Measurements from ENCODE around the gene RAB40C.
A peak's percentile ranks its signal among the peaks of the same experiment; 100 is the strongest.

The RAB40C gene

DNA sequence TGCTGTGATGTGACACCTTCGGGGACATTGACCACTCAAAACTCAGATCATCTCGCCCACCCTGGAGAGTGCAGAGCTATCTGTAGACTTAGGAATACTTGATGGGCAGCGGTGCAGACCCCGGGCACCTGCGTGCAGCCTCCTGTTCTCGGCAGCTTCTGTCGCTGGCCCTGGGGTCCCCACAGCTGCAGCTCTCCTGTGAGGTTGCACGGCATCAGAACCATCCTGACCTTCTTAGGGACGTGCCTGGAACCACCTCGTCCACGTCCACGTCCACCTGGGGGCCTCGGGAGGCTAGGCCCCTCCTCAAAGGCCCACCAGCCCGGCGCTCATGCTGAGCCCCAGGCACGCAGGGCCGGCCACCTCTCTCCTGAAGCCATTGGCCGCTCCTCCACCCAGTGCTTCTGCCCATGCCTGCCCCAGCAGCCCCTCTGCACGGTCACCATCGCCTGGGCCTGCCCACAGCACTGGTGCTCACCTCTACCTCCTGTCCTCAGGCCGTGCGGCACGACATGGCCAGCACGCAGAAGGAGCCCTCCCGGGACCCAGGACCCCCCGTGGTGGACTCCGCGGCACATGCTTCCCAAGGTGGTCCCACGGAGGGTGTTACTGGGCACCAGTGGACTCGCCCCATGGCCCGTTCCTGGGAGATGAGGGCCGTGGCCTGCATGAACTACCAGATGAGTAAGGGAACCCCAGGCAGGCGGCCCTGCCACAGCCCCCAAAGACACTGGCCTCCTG is 38.6 kb downstream of the RAB40C start:
- DNase-seq (ENCODE audit: extremely low read depth in 1 of 2, low read depth in 1 of 2): no peak

DNA sequence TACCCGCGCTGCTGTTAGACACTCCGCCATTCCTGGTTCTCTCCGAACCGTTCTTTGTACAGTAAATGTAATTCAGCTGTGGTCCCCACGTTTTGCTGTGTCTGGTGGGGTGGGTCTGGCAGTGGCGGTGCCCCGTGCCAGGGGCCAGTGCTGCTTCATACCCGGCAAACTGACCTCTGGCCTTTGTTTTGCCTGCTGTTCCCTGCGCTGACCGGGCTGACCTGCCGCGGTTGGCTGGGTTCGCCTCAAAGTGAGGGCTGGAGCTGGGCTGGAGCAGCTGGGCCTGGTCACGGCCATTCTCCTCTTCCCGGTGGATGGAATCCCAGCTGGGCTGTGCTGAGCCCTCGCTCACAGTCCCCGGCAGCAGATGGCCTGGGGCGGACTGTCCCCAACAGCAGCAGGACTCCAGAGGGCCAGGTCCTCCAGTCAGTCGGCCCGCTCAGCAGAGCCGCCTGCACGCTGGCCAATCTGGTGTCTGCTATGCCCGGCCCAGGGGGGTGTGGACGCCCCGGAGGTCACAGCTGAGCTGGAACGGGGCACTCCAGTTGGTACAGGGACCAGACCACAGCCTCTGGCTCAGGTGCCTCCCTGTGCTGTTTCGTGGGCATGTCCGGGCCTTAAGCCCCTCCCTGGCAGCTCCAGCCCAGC is 39.4 kb downstream of the RAB40C start:
- DNase-seq (ENCODE audit: extremely low read depth in 1 of 2, low read depth in 1 of 2): no peak

DNA sequence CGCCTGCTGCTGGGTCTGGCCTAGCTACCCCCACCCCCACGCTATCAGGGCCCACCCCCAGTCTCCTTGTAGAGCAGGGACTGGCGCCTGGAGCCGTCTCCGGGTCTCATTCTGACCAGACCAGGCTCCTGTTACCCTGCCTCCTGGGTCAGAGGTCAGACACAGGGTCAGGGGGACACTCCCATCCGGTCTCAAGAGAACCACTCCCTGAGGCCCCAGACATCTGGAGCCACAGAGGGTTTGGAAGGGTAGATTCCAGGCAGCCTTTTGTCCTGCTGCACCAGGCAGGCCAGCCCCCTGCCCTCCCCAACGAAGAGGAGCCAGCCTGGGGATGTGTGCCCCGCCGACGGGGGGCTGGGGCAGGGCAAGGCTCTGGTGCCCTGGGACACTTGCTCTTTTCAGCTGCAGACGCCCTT is 40.0 kb downstream of the RAB40C start:
- no peak for DNase-seq (ENCODE audit: extremely low read depth in 1 of 2, low read depth in 1 of 2)

DNA sequence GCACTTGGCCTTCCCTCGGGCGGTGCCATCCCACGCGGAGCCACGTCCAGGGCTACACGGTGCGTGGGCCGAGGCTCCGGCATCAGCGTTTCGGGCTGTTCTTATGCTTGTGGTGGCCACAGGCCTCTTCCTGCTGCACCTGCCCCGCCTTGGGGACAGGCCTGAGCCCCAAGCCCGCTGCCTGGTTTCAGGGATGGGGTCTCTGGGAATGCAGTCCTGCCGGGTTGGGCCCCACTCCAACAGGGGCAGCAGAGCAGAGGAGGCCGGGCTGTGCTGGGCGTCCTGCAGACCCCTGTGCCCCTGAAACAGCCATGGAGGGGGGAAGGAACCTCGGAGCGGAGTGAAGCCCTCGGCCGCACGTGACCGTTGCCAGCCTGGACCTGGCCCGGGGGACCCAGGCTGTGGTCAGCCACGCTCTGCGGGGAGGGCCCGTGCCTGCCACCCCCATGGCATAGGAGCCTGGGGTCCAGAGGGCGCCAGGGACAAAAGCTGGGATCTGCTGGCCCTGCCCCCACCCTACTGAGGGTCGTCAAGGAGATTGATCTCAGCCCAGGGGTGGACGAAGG is 40.5 kb downstream of the RAB40C start:
- DNase-seq (ENCODE audit: extremely low read depth in 1 of 2, low read depth in 1 of 2): no peak

DNA sequence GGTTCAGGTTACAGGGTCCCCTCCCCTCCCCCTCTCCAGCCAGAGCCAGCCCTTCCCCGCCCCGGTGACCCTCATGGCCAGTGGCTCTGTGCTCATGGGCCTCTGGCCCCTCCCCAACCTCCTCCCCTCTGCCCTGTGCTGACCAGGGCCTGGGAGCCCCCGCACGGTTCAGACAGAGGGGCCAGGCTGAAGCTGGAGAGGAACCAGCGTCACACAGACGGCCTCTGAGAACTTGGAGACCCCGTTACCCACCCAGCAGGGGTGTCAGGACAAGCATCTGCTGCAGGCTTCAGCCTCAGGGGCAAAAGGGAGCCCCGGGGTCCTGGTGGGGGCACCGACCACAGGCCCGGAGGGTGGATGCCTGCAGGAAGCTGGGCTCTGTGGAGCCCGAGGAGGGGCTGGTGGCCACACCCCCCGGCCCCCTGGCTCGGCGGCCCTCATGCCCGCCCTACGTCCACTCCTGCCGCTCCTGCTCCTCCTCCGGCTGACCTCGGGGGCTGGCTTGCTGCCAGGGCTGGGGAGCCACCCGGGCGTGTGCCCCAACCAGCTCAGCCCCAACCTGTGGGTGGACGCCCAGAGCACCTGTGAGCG is 41.0 kb downstream of the RAB40C start, which contains the start of gene WFIKKN1:
TSS of gene WFIKKN1 (plus strand) at position 171 of the 591 bp plus-strand sequence. CDS start at position 440, 269 bp downstream.
- no peak for DNase-seq (ENCODE audit: extremely low read depth in 1 of 2, low read depth in 1 of 2)

DNA sequence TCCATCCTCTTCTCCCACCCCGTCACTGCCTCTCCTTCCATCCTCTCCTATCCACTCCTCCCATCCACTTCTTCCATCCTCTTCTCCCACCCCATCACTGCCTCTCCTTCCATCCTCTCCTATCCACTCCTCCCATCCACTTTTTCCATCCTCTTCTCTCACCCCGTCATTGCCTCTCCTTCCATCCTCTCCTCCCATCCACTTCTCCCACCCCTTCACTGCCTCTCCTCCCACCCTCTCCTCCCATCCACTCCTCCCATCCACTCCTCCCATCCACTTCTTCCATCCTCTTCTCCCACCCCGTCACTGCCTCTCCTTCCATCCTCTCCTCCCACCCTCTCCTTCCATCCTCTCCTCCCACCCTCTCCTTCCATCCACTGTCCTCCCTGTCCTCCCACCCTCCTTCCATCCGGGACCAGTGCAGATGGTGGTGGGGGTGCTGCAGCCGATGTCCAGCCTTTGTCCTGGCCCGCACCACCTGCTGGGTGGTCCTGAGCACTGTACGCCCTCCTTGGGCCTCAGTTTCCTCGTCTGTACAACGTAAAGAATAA is 42.0 kb downstream of the RAB40C start:
- no peak for DNase-seq (ENCODE audit: extremely low read depth in 1 of 2, low read depth in 1 of 2)

DNA sequence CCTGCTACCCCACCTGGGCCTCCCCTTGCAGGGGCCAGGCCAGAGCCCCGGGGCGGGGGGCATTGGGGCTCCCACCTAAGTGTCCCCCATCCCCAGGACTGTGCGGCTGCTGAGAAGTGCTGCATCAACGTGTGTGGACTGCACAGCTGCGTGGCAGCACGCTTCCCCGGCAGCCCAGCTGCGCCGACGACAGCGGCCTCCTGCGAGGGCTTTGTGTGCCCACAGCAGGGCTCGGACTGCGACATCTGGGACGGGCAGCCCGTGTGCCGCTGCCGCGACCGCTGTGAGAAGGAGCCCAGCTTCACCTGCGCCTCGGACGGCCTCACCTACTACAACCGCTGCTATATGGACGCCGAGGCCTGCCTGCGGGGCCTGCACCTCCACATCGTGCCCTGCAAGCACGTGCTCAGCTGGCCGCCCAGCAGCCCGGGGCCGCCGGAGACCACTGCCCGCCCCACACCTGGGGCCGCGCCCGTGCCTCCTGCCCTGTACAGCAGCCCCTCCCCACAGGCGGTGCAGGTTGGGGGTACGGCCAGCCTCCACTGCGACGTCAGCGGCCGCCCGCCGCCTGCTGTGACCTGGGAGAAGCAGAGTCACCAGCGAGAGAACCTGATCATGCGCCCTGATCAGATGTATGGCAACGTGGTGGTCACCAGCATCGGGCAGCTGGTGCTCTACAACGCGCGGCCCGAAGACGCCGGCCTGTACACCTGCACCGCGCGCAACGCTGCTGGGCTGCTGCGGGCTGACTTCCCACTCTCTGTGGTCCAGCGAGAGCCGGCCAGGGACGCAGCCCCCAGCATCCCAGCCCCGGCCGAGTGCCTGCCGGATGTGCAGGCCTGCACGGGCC is 42.8 kb downstream of the RAB40C start:
- DNase-seq (ENCODE audit: extremely low read depth in 1 of 2, low read depth in 1 of 2): no peak

DNA sequence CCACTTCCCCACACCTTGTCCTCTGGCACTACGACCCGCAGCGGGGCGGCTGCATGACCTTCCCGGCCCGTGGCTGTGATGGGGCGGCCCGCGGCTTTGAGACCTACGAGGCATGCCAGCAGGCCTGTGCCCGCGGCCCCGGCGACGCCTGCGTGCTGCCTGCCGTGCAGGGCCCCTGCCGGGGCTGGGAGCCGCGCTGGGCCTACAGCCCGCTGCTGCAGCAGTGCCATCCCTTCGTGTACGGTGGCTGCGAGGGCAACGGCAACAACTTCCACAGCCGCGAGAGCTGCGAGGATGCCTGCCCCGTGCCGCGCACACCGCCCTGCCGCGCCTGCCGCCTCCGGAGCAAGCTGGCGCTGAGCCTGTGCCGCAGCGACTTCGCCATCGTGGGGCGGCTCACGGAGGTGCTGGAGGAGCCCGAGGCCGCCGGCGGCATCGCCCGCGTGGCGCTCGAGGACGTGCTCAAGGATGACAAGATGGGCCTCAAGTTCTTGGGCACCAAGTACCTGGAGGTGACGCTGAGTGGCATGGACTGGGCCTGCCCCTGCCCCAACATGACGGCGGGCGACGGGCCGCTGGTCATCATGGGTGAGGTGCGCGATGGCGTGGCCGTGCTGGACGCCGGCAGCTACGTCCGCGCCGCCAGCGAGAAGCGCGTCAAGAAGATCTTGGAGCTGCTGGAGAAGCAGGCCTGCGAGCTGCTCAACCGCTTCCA is 43.6 kb downstream of the RAB40C start:
- no peak for DNase-seq (ENCODE audit: extremely low read depth in 1 of 2, low read depth in 1 of 2)

DNA sequence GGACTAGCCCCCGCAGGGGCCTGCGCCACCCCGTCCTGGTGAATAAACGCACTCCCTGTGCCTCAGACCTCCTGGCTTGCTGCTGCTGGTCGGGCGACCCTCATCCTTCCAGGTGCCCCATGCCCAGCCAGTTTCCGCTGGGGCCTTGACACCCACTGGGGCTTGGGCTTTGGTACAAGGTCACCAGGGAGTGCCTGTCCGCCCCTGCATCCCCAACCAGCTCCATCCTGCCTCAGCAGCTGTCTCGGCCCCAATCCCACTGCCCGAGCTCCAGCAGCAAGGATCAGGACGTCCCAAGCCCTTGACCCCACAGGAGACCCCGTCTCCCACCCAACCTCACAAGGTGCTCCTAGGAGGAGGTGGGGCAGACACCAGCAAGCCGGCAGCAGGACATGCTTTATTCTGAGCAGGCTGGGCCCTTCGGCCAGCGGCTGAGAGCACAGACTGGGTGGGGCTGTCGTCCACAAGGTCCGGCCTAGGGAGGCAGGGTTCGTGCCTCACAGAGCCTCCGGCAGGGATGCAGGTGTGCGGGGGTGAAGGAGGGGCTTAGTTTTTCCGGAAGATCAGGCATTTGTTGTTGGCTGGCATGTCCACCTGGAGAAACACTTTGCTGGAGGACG is 44.3 kb downstream of the RAB40C start:
- DNase-seq (ENCODE audit: extremely low read depth in 1 of 2, low read depth in 1 of 2): no peak

DNA sequence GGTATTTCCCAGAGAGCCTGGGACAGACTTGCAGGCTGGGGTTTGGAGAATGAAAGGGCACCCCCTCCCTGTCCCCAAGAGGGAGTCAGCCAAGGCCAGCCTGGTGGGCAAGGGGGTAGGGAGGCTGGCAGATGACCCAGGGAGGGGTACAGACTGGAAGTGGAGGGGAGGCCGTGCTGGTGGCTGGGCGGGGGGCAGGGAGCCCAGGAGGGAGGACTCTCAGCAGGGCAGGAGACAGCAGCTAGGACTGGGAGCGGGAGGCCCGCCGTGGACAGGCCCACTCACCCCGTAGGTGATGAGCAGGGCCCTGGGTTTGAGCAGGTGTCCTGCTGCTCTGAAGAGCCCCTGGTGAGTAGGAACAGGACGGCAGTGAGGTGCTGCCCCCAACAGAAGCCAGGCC is 45.1 kb downstream of the RAB40C start:
- no peak for DNase-seq (ENCODE audit: extremely low read depth in 1 of 2, low read depth in 1 of 2)

DNA sequence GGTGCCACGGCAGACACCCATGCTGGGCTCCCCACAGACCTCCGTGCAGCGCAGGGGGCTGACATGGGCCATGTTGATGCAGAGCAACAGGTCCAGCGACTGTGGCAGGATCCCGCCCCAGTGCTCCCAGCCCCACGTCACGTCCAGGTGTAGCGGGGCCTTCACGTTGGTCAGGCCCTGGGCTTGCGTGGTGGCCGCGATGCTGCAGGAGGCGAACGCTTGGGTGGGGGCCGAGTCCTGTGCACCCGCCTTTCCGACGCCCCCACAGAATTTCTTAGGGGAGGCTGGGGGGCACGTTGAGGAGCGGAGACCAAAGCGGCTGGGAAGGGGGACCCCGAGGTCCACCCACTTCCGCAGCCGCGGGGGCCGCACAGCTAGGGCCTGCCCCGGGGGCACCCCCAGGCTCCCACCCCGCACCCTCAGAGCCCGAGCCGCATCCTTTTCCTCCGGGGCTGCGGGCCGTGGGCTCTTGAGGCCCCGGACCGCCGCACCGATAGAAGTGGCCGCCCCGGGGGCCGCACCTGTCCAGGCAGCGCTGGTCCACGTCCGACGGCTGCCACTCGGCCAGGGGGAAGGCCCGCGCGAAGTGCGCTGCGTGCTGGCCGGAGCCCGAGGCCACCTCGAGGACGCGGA is 45.8 kb downstream of the RAB40C start:
- DNase-seq (ENCODE audit: extremely low read depth in 1 of 2, low read depth in 1 of 2): no peak

DNA sequence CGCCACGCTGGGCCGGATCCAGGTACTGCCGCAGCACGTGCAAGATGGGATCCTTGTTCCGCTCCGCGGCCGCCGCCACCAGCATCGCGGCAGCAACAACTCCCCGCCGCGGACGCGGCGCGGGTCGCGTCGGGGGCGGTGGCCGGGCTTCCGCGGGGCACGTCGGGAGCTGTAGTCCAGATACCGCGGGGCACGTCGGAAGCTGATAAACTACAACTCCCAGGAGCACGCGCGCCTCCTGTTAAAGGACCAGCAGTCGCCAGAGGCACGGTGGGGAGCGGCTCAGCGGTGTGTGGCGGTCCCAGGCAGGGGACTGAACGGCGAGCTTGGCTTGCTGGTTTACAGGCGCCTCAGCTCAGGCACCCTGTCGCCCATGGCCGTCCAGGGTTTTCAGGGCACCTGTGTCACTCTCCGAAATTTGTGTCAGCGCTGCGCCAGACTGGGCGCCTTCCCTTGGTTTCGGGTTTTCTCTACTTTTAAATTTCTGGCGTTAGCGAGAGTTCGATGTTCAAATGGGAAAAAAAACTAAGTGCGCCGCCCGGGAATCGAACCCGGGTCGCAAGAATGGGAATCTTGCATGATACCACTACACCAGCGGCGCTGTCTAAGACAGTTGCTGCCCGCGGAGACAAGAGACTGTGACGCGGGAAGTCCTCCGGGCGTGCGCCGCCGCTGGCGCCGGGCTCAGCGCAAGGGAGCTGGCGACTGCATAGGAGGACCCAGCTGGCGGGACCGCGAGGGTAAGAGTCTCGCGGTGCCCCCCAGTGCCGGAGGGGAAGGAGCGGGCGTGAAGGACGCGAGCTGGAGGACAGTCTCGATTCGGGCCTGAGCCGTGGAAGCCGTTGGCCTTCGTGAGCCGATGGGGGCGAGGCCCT is 46.6 kb downstream of the RAB40C start, which contains the start of gene METTL26:
TSS of gene METTL26 (minus strand) at position 100 of the 875 bp plus-strand sequence. CDS start at position 85, 15 bp downstream.
- DNase-seq (ENCODE audit: extremely low read depth in 1 of 2, low read depth in 1 of 2): peak; percentile 77 to 88

DNA sequence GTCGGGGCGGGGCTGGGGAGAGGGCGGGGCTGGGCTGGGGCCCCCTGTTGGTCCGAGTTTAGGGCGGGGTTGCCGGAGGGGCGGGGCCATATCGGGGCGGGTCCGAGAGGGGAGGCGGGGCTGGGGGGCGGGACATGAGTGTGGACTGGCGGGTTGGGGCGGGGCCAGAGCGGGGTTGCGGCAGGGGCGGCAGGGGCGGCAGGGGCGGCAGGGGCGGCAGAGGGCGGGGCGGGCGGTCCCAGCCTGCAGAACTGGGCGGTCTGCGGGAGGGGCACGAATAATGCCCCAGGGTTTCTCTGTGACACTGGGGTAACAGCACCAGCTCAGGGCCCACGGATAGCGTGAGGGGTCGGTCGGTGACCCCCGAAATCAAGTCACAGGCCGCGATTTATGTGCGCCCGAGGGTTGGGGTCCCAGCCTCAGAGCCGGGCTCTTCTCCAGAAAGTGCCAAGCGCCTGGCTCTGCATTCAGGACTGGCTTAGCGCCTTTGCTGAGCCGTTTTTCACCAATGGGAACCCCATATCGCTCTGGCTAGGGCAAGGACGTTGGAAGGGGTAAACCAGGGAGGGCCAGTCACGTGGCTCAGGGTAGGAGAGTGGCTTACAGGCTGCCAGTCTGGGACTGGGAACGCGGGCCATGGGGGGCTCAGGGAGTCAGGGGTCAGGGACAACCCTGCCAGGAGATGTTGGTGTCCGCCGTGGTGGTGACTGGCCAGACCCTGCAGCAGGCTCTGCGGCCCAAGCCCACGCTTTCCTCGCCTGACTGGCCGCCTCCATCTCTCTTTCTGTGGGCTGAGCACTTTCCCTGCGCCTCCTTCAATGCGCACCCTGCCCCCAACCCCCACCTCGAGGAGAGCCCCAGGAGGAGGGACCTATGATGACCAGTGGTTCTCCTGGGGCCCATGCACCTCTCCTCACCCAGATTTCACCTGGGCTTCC is 47.5 kb downstream of the RAB40C start:
- DNase-seq (ENCODE audit: extremely low read depth in 1 of 2, low read depth in 1 of 2): peak; percentile 74 to 78

DNA sequence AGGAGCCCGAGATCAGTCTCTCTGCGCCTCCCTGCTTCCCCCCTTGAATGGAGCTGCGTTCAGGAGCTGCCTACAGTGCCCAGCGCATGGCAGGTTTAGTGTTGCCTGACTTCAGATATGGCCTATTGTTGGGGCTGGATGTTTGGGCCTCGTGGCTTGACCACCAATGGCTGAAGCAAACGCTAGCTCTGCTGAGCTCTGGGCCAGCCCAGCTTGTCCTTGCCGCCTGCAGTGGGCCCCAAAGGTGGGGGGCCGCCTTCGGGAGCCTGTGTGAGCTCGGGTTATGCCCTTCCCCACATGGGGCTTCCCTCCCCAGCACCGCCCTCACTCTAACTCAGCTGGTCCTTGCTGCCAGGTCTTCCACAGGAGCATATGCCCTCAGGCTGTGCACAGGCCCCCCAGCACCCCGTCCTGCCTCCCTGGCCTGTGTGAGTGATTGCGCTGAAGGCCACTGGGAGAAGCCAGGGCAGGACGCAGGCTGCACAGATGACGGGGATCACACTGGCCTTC is 48.2 kb downstream of the RAB40C start:
- DNase-seq (ENCODE audit: extremely low read depth in 1 of 2, low read depth in 1 of 2): no peak

DNA sequence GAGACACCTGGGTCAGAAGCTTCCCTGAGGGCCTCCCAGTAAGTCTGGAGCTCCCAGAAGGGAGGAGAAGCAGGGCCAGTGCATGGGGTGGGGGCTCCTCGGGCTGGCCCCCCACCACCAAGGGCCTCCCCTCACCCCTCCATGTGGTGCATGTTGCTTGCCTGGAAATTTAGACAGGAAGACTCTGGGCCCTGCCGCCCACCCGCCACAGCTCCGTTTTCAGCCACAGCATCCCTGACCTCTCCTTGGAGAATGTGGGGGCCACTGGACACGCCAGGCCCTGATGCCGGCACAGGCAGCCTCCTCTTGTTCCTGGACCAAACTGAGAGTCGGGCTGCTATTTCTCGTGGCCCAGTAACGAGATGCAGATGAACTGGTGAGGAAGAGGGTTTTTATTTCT is 49.0 kb downstream of the RAB40C start:
- no peak for DNase-seq (ENCODE audit: extremely low read depth in 1 of 2, low read depth in 1 of 2)

DNA sequence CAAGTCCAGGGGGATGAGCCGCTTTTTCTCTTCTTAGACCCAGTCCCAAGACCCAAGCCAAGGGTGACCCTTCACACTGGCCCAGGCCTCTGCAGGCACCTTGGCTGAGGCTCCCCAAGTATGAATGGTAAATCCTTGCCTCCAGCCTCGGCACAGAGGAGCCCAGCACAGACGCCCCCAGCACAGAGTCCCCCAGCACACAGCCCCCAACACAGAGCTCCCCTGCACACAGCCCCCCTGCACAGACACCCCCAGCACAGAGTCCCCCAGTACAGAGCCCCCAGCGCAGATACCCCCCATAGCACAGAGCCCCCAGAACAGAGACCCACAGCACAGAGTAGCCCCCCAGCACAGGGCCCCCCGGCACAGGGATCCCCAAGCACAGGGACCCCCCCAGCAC is 50.7 kb downstream of the RAB40C start:
- no peak for DNase-seq (ENCODE audit: extremely low read depth in 1 of 2, low read depth in 1 of 2)
